ENCODE data around the gene TBC1D17. TPM values are rescaled to one million over a fixed set of nuclear protein-coding genes. Genes with fewer than 3 reads are reported as not detected.

Gene TBC1D17
- total RNA-seq, 1 donor from 2014 or later, result 8.3 TPM

GRCh38 chr19:49875857-49876421 lies 1.6 kb upstream of the TBC1D17 start:
- DNase-seq (ENCODE audit: low read depth in 2 of 2), result peak; percentile 57 to 64

DNA sequence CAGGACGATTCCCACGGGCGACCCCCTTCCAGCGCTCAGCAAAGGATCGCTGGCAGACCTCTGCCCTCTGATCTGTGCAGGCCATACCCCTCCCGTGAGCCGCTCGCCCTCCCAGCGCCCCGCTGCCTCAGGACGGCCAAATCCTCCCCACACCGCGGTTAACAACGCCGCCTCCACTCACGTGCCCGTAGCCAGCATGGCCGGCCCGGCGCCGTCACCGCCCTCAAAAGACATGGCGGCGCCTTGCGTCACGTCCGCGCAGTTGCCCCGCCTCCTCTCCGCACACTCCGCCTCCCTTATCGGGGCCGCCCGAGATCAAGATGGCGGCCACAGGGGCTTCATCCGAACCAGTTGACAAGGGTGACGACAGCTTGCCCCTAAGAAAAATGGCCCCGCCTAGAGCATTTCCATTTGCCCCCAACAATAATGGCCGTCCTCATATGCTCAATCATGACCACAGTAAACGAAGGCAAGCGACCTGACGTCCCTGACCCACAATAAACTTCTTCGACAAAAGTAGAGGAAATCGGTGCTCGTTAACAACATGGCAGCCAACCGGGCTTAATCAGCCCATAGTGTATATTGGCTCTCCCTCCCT lies 981 bp upstream of the TBC1D17 start:
- peak; percentile 99 to 100 for DNase-seq (ENCODE audit: low read depth in 2 of 2)

DNA sequence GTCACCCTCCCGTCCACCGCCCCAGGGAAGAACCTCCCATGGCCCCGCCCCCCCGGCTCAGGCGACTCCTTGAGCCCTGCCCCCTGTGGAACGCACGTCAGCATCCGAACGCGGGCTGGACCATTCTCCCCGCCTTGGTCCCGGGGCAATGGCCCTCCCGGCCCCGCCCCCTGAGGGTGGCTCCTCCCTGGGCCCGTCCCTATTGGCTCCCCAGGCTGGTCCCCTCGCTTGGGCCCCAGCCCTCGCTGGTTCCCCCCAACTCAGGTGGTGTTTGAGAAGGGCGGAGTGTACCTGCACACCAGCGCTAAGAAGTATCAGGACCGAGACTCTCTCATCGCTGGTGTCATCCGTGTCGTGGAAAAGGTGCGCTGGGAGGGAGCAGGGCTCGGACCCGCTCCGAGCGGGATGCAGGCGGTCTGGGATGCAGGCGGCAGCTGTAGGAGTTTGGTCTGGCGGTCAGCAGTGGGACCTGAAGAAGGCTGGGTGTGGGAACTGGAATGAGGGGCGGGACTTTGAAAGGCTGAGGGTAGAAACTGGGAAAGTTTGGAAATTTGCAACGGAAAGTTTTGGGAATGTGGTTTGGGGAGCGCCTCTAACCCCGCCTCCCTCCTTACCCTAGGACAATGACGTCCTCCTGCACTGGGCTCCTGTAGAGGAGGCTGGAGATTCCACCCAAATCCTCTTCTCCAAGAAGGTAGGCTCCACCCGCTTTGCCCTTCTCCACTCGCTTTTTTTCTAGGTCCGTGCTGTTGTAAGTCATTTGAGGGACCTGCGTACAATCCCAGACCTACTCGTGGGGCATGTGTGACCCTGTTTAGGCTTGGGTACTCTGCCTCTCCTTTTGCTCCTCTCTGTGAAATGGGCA lies 609 bp downstream of the TBC1D17 start:
- DNase-seq (ENCODE audit: low read depth in 2 of 2), result peak; percentile 98

DNA sequence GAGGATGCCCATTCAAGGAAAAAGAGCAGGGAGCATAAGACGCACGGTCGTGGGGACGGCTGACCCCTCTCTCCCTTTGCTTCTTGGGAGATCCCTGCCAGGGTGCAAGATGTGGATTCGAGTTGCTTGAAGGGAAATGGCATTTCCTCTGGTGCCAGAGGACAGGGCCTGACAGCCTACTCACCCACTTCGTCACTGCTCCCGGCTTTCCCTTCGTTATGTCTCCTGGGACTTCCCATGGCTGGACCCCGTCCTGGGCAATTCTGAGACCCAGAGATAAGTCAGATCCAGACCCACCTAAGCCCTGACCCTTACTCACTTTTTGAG lies 1.2 kb downstream of the TBC1D17 start:
- no peak for DNase-seq (ENCODE audit: low read depth in 2 of 2)

DNA sequence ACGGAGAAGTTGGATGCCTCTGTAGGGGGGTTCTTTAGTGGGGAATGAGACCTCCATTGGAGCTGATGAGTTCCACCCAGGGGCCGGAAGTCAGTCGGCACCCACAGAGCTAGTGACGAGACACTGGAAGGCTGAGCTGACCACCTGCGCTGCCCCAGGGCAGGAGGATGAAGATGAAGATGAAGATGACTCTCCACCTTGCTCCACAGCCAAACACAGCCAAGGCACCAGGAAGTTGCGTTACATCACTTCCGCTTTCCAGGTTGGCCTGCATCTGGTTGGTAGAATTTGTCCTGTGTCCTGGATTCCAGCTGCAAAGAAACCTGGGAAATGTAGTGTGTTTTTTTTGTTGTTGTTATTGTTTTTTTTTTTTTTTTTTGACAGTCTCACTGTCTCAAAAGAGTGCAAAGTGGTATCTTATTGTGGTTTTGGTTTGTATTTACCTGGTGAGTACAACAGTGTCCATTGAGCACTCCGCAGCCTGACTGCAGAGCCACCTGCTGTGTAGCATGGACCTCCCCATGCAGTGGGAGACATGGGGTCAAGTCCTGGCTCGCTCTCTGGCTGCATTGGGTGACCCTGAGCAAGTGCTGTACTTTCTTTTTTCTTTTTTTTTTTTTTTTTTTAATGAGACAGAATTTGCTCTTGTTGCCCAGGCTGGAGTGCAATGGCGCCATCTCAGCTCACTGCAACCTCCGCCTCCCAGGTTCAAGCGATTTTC lies 1.9 kb downstream of the TBC1D17 start:
- DNase-seq (ENCODE audit: low read depth in 2 of 2), result peak in 1 of 2 donors; percentile 66

GRCh38 chr19:49880162-49880869 lies 2.8 kb downstream of the TBC1D17 start:
- no peak for DNase-seq (ENCODE audit: low read depth in 2 of 2)

GRCh38 chr19:49881186-49881585 lies 3.7 kb downstream of the TBC1D17 start:
- no peak for DNase-seq (ENCODE audit: low read depth in 2 of 2)

DNA sequence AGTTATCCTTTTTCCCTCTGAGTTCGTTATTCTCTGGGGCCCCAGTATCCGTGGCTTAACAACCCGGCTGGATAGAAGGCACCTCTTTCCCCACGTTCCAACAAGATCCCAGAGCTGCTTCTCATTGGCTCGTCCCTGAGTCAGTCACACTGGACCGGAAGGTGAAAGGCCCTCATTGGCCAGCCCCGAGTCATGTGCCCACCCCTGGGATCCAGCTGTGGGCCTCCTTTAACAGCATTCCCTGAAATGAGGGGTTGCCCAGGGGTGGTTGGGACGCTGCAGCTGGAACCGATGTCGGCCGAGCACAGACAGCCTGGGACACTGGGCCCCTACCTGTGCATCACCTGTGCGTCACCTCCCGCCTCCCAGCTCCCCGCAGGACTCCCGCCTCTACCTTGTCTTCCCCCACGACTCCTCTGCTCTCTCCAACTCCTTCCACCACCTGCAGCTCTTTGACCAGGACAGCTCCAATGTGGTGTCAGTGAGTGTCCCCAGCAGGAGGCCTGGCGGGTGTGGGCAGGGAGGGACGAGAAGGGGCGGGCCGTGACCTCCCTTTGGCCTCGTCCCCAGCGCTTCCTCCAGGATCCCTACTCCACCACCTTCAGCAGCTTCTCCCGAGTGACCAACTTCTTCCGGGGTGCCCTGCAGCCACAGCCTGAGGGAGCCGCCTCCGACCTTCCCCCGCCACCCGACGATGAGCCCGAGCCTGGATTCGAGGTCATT lies 4.3 kb downstream of the TBC1D17 start:
- peak in 1 of 2 donors; percentile 36 for DNase-seq (ENCODE audit: low read depth in 2 of 2)

- no peak for DNase-seq (ENCODE audit: low read depth in 2 of 2)
Observed at GRCh38 chr19:49882643-49883042, 5.1 kb downstream of the TBC1D17 start.

DNA sequence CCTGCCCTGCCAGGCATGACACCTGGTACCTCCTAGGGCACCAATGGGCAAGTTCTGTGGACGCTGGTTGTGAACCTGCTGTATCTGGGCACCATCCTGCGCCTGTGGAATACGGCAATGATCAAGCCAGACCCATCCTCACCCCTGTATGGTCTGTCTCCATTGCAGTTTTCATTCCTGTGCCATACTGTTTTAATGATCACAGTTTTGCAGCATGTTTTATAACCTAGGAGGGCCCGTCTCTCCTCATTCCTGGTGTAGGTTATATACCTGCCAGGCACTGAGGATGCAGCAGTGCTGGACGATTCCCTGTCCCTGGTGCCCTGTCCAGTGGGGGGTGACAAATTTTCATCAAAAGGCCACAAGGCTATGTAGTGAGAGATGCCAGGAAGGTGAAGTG lies 5.6 kb downstream of the TBC1D17 start:
- no peak for DNase-seq (ENCODE audit: low read depth in 2 of 2)

GRCh38 chr19:49884109-49884508 lies 6.6 kb downstream of the TBC1D17 start:
- no peak for DNase-seq (ENCODE audit: low read depth in 2 of 2)

- DNase-seq (ENCODE audit: low read depth in 2 of 2), result no peak
Observed at GRCh38 chr19:49884760-49885159, 7.3 kb downstream of the TBC1D17 start.

DNA sequence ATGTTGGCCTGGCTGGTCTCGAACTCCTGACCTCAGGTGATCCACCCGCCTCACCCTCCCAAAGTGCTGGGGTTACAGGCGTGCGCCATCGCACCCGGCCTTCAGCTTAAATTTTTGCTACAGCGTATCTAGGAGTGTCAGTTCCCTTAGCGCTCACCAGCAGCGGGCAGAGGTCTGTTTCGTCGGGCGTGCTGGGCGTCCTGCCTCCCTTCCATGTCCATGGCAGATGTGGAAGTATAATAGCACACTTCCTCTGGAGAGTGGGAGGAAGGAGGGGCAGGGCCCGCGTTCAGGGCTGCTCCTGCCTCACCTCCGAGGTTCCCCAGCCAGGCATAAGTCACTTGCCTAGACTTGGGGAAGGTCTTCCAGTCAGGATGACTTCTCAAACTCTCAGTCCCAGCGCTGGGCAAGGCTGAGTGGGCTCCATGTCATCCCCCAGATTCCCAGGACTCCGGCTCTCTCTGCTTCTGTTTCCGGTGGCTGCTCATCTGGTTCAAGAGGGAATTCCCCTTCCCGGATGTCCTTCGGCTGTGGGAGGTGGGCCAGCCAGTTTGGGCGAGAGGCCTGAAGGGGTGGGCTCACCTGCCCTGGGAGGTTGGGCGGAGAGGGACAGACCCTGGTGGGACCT lies 9.6 kb downstream of the TBC1D17 start:
- DNase-seq (ENCODE audit: low read depth in 2 of 2), result no peak

GRCh38 chr19:49887665-49888509 lies 10.4 kb downstream of the TBC1D17 start:
- no peak for DNase-seq (ENCODE audit: low read depth in 2 of 2)

GRCh38 chr19:49888510-49888824 lies 11.0 kb downstream of the TBC1D17 start:
- no peak for DNase-seq (ENCODE audit: low read depth in 2 of 2)

- no peak for DNase-seq (ENCODE audit: low read depth in 2 of 2)
Observed at GRCh38 chr19:49889038-49889686, 11.7 kb downstream of the TBC1D17 start.

GRCh38 chr19:49889687-49890348 lies 12.3 kb downstream of the TBC1D17 start:
- DNase-seq (ENCODE audit: low read depth in 2 of 2), result peak; percentile 79 to 90

All from lung microvascular endothelial cell (primary cell).